Measurements from ENCODE around the gene HPS3. TPM values are rescaled to one million over a fixed set of nuclear protein-coding genes. Genes with fewer than 3 reads are reported as not detected.

The HPS3 gene
- total RNA-seq, 1 experiment from 2014 or later: 20.9 TPM

DNA sequence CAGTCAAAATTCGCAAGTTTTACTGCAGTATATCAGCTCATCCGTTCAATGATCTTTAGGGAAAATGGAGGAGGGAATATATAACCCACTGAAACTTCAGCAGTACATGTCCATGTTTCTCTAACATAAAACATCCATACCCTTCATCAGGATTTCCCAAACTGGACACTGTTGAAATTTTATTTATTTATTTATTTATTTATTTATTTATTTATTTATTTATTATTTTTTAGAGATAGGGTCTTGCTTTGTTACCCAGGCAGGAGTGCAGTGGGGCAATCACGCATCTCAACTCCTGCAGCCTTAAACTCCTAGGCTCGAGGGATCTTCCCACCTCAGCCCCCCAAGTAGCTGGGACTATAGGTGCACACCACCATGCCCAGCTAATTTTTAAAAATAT, 28.3 kb upstream of the HPS3 start:
- CTCF ChIA-PET: no interaction called here
- TF ChIP-seq, protein P1, sequence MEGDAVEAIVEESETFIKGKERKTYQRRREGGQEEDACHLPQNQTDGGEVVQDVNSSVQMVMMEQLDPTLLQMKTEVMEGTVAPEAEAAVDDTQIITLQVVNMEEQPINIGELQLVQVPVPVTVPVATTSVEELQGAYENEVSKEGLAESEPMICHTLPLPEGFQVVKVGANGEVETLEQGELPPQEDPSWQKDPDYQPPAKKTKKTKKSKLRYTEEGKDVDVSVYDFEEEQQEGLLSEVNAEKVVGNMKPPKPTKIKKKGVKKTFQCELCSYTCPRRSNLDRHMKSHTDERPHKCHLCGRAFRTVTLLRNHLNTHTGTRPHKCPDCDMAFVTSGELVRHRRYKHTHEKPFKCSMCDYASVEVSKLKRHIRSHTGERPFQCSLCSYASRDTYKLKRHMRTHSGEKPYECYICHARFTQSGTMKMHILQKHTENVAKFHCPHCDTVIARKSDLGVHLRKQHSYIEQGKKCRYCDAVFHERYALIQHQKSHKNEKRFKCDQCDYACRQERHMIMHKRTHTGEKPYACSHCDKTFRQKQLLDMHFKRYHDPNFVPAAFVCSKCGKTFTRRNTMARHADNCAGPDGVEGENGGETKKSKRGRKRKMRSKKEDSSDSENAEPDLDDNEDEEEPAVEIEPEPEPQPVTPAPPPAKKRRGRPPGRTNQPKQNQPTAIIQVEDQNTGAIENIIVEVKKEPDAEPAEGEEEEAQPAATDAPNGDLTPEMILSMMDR (IDR thresholded peaks at IDR 0.05; ENCODE audit: insufficient read depth in 1 of 2, low read depth in 1 of 2, low read length in 1 of 2, severe bottlenecking in 1 of 2, unreplicated experiment in 1 of 2): no peak
- H3K4me3 ChIP-seq (ENCODE audit: low read depth, low read length): no peak overlapping the region

GRCh38 chr3:149101641-149102040, 27.8 kb upstream of the HPS3 start:
- H3K27ac Mint-ChIP-seq (ENCODE audit: unreplicated experiment): no peak overlapping the region
- H3K27me3 ChIP-seq (replicated peaks; ENCODE audit: control insufficient read depth, insufficient read depth, low read length): no peaks in the 10 kb centered on the region
- BruUV-seq (replicated peaks): no TSS peak
- no peaks in the 10 kb centered on the region for H3K9me3 ChIP-seq
- no peaks in the 10 kb centered on the region for H3K36me3 ChIP-seq (ENCODE audit: control insufficient read depth, insufficient read depth, low read length)
- DNase-seq: no peak
- H3K4me1 Mint-ChIP-seq (ENCODE audit: low read depth, unreplicated experiment): no peaks in the 10 kb centered on the region
- no peaks in the 10 kb centered on the region for H3K9me3 Mint-ChIP-seq (ENCODE audit: unreplicated experiment)
- no peak overlapping the region for H3K4me3 ChIP-seq (ENCODE audit: low read depth, low read length)
- ChIA-PET CTCF (no interaction called here), POLR2A (no interaction called here)
- no peaks in the 10 kb centered on the region for H3K27me3 Mint-ChIP-seq (ENCODE audit: insufficient read depth, unreplicated experiment)
- intact Hi-C loops (cut with micrococcal nuclease; ENCODE audit: unreplicated experiment): no loop called here
- no peak overlapping the region for H3K4me3 Mint-ChIP-seq (ENCODE audit: unreplicated experiment)
- H3K36me3 Mint-ChIP-seq (ENCODE audit: insufficient read depth, unreplicated experiment): no peaks in the 10 kb centered on the region
- H3K4me1 ChIP-seq: no peaks in the 10 kb centered on the region
- TF ChIP-seq, protein P1 (IDR thresholded peaks at IDR 0.05; ENCODE audit: insufficient read depth in 1 of 2, low read depth in 1 of 2, low read length in 1 of 2, severe bottlenecking in 1 of 2, unreplicated experiment in 1 of 2): no peak

More for the DNA sequence above, 28.3 kb upstream of the HPS3 start:
- Mint-ChIP-seq H3K4me1 (ENCODE audit: low read depth, unreplicated experiment) (no peaks in the 10 kb centered on the region), H3K36me3 (ENCODE audit: insufficient read depth, unreplicated experiment) (no peaks in the 10 kb centered on the region), H3K4me3 (ENCODE audit: unreplicated experiment) (no peak overlapping the region), H3K9me3 (ENCODE audit: unreplicated experiment) (no peaks in the 10 kb centered on the region), H3K27me3 (ENCODE audit: insufficient read depth, unreplicated experiment) (no peaks in the 10 kb centered on the region), H3K27ac (ENCODE audit: unreplicated experiment) (no peak overlapping the region)
- Histone ChIP-seq H3K4me1 (no peaks in the 10 kb centered on the region), H3K9me3 (no peaks in the 10 kb centered on the region), H3K27me3 (replicated peaks; ENCODE audit: control insufficient read depth, insufficient read depth, low read length) (no peaks in the 10 kb centered on the region), H3K36me3 (ENCODE audit: control insufficient read depth, insufficient read depth, low read length) (no peaks in the 10 kb centered on the region)
- no TSS peak for BruUV-seq (replicated peaks)
- intact Hi-C loops (cut with micrococcal nuclease; ENCODE audit: unreplicated experiment): no loop called here
- POLR2A ChIA-PET: no interaction called here
- no peak for DNase-seq

GRCh38 chr3:149104484-149104883, 25.0 kb upstream of the HPS3 start:
- Histone ChIP-seq H3K4me3 (ENCODE audit: low read depth, low read length) (no peak overlapping the region), H3K36me3 (ENCODE audit: control insufficient read depth, insufficient read depth, low read length) (no peaks in the 10 kb centered on the region), H3K9me3 (no peaks in the 10 kb centered on the region), H3K27me3 (replicated peaks; ENCODE audit: control insufficient read depth, insufficient read depth, low read length) (no peaks in the 10 kb centered on the region), H3K4me1 (0 out of 2 replicates have a peak, but pooled peaks cover 3% of the 10 kb centered on the region)
- Mint-ChIP-seq H3K4me1 (ENCODE audit: low read depth, unreplicated experiment) (no peaks in the 10 kb centered on the region), H3K27me3 (ENCODE audit: insufficient read depth, unreplicated experiment) (no peaks in the 10 kb centered on the region), H3K27ac (ENCODE audit: unreplicated experiment) (no peak overlapping the region), H3K36me3 (ENCODE audit: insufficient read depth, unreplicated experiment) (no peaks in the 10 kb centered on the region), H3K4me3 (ENCODE audit: unreplicated experiment) (no peak overlapping the region), H3K9me3 (ENCODE audit: unreplicated experiment) (no peaks in the 10 kb centered on the region)
- intact Hi-C loops (cut with micrococcal nuclease; ENCODE audit: unreplicated experiment): no loop called here
- BruUV-seq (replicated peaks): no TSS peak
- TF ChIP-seq, protein P1 (IDR thresholded peaks at IDR 0.05; ENCODE audit: insufficient read depth in 1 of 2, low read depth in 1 of 2, low read length in 1 of 2, severe bottlenecking in 1 of 2, unreplicated experiment in 1 of 2): no peak
- ChIA-PET CTCF (no interaction called here), POLR2A (no interaction called here)
- DNase-seq: no peak
